ENCODE measurements around the gene ATF5. TPM values are rescaled to one million over a fixed set of nuclear protein-coding genes. Genes with fewer than 3 reads are reported as not detected.

ATF5 gene
- total and polyA plus RNA-seq, 2 of the 13 experiments (the other 11 are each of a cell fraction or from before 2014, with no cell fraction given): 5.2 to 10.3 TPM

DNA sequence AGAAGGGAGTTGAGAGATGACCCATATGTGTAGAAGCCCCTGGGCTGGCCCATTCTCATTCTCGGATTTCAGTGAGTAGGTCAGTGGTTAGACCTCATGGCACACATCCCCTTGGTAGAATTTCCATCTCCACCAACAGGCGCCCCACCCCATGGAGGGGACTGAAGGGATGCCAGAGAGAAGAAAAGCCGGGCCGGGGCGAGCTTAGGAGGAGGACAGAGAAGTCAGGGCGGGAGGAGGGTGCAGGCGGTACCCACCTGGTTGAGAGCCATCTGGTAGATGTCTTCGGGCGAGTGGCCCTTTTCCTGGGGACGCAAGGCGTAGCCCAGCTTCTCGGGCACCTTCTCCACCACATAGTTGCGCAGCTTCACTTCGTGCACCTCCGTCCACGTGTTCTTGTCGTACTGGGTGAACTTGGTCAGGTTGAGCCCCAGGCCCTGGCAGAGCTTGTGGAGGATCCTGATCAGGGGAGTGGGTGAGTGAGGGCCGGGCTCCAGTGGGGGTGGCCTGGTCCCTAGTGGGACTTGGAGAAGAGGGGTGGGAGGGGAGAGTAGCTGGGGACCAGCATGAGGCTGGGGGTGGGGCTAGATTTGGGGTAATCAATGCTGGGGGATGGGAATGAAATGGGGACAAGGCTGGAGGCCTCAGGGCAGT lies 34.9 kb upstream of the ATF5 start:
- no peak overlapping the region for H3K4me3 ChIP-seq (replicated peaks in 1 of 3; ENCODE audit: insufficient read depth in 1 of 3, low read depth in 2 of 3, low read length in 3 of 3)
- TF ChIP-seq, protein P1, sequence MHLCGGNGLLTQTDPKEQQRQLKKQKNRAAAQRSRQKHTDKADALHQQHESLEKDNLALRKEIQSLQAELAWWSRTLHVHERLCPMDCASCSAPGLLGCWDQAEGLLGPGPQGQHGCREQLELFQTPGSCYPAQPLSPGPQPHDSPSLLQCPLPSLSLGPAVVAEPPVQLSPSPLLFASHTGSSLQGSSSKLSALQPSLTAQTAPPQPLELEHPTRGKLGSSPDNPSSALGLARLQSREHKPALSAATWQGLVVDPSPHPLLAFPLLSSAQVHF (CRISPR knock-in tag; IDR thresholded peaks at IDR 0.05): no peak
- no peak for TF ChIP-seq SIN3B (IDR thresholded peaks at IDR 0.05; ENCODE audit: low read length)
- TF ChIP-seq ERF (CRISPR knock-in tag; IDR thresholded peaks at IDR 0.05): no peak
- TF ChIP-seq ZFYVE20 (CRISPR knock-in tag; IDR thresholded peaks at IDR 0.05; ENCODE audit: borderline replicate concordance, low read depth): no peak
- TF ChIP-seq, protein P2, sequence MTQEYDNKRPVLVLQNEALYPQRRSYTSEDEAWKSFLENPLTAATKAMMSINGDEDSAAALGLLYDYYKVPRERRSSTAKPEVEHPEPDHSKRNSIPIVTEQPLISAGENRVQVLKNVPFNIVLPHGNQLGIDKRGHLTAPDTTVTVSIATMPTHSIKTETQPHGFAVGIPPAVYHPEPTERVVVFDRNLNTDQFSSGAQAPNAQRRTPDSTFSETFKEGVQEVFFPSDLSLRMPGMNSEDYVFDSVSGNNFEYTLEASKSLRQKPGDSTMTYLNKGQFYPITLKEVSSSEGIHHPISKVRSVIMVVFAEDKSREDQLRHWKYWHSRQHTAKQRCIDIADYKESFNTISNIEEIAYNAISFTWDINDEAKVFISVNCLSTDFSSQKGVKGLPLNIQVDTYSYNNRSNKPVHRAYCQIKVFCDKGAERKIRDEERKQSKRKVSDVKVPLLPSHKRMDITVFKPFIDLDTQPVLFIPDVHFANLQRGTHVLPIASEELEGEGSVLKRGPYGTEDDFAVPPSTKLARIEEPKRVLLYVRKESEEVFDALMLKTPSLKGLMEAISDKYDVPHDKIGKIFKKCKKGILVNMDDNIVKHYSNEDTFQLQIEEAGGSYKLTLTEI (CRISPR knock-in tag; conservative IDR thresholded peaks at IDR 0.05): no peak
- DNase-seq (ENCODE audit: low spot score): no peak
- intact Hi-C loops (cut with micrococcal nuclease; ENCODE audit: unreplicated experiment): no loop called here
- no TSS peak for BruUV-seq (replicated peaks)
- H3K9ac ChIP-seq (ENCODE audit: insufficient read depth, low read depth, low read length): no peak overlapping the region
- in situ Hi-C loops (cut with HindIII; ENCODE audit: extremely low pct_ligation_motif_present, low pct_unique_long_range_greater_than_20kb): no loop called here
- H3K79me2 ChIP-seq (ENCODE audit: insufficient read depth, low read length): no peaks in the 10 kb centered on the region
- H3K4me2 ChIP-seq (ENCODE audit: low read depth, low read length): no peak overlapping the region
- no peak overlapping the region for H2AFZ ChIP-seq (ENCODE audit: low read length)
- 52% methylated on average over 12 of the region's 18 CpGs for WGBS (ENCODE audit: low lambda C conversion rate)
- H3K27ac ChIP-seq (ENCODE audit: extremely low read length, insufficient read depth, low read length): no peak overlapping the region
- H3K36me3 ChIP-seq (replicated peaks in 1 of 2; ENCODE audit: control insufficient read depth in 1 of 2, insufficient read depth in 2 of 2, low read length in 2 of 2): no peaks in the 10 kb centered on the region
- no peaks in the 10 kb centered on the region for H4K20me1 ChIP-seq (ENCODE audit: insufficient read depth, low read length)
- ChIA-PET CTCF (ENCODE audit: low intra/inter-chr PET ratio, low total read pairs) (no interaction called here), POLR2A (no interaction called here)
- no peak for FAIRE-seq
- peaks cover 18% of the 10 kb centered on the region for H3K4me1 ChIP-seq (ENCODE audit: insufficient read depth, low read length)
- H3K9me3 ChIP-seq (ENCODE audit: low read length): no peaks in the 10 kb centered on the region
- ATAC-seq: no peak
- H3K27me3 ChIP-seq (ENCODE audit: control insufficient read depth in 1 of 2, insufficient read depth in 2 of 2, low read length in 2 of 2): peaks cover 9 to 17% of the 10 kb centered on the region in 2 experiments; a peak in 4 of 5 replicates
